Esophagus muscularis mucosa (tissue), 4 donors: ENCODE results near the gene MRPL41. TPM values are rescaled to one million over a fixed set of nuclear protein-coding genes. Genes with fewer than 3 reads are reported as not detected.
"Not testable (repeated sequence)": the region's sequence is repeated elsewhere in the genome, so short reads cannot be mapped to it uniquely, and the experiment has no call there.

ENCODE experiments used
- DNase-seq: peaks from one replicate; pipeline ENCODE4 v3.0.0-alpha.2; 2017; ENCODE audit errors: extremely low spot score
- H3K27ac ChIP-seq, 4 donors: fragments of 200-600 bp; sonication (generic); replicated peaks in 1 of 4; 1 replicate in 3 of 4; 2 replicates in 1 of 4; pipeline ENCODE4 v1.5.1; 2016 to 2019; ENCODE audit warnings: mild to moderate bottlenecking in 1 of 4
- H3K27me3 ChIP-seq, 4 donors: fragments of 200-600 bp; sonication (generic); one replicate each; pipeline versions ENCODE4 v1.5.1 to v1.6.0; 2016 to 2019
- H3K36me3 ChIP-seq, 4 donors: fragments of 200-600 bp; sonication (generic); one replicate each; pipeline ENCODE4 v1.5.1; 2016 to 2019
- H3K4me1 ChIP-seq, 4 donors: fragments of 200-600 bp; sonication (generic); one replicate each; pipeline ENCODE4 v1.5.1; 2016 to 2019
- H3K4me3 ChIP-seq, 4 donors: fragments of 200-600 bp; sonication (generic); 1 replicate in 2 of 4; 2 replicates in 2 of 4; pipeline ENCODE4 v1.5.1; 2016 to 2019; ENCODE audit warnings: mild to moderate bottlenecking in 4 of 4, moderate library complexity in 1 of 4
- H3K9me3 ChIP-seq, 4 donors: fragments of 200-600 bp; sonication (generic); 1 replicate in 3 of 4; 2 replicates in 1 of 4; pipeline ENCODE4 v1.5.1; 2016 to 2019
- CTCF ChIP-seq, 3 experiments: fragments of 200-600 bp in 2 of 3; fragments of 450-650 bp in 1 of 3; sonication (generic) in 2 of 3; IDR thresholded peaks; one replicate each; pipeline ENCODE4 v1.5.1; 2017 to 2019; ENCODE audit warnings: antibody characterized with exemption in 3 of 3, mild to moderate bottlenecking in 2 of 3, moderate library complexity in 1 of 3
- EP300 ChIP-seq: sonication (generic); formaldehyde crosslinking; IDR thresholded peaks from one replicate; pipeline ENCODE4 v1.6.1; 2017; ENCODE audit warnings: antibody characterized with exemption
- POLR2A ChIP-seq: fragments of 450-650 bp; IDR thresholded peaks from one replicate; pipeline ENCODE4 v1.6.1; 2017; ENCODE audit warnings: antibody characterized with exemption, moderate library complexity, mild to moderate bottlenecking, low read depth
- POLR2AphosphoS5 ChIP-seq, 2 donors: sonication (generic); formaldehyde crosslinking; IDR thresholded peaks; one replicate each; pipeline ENCODE4 v1.6.1; 2017; ENCODE audit warnings: antibody characterized with exemption in 2 of 2
- WGBS: methylation state at CpG from one replicate; pipeline ENCODE4 v1.1.5; 2018; 5-methylcytosine and 5-hydroxymethylcytosine counted together
- intact Hi-C: fragments of 100-400 bp; cut with DNase I; formaldehyde crosslinking; loops from one replicate; pipeline ENCODE4 v1.15.1; 2023
- total RNA-seq, 4 donors: library from RNA; depleted of rRNA; stranded (reverse); fragments of >200 nt; gene quantifications; one replicate each; pipeline versions ENCODE4 v1.1.0 to v1.2.1, GENCODE V29; 2016

Gene MRPL41
- total RNA-seq, 4 donors from 2014 or later = 59.8 to 83.8 (median 78.2) TPM

- Histone ChIP-seq H3K4me1 (peaks cover 13 to 57% (median 50%) of the 10 kb centered on the region in 4 donors), H3K27ac (peak overlapping the region; percentile 84 to 97 (median 94)), H3K27me3 (peaks cover 0 to 3% (median 0%) of the 10 kb centered on the region in 4 donors), H3K36me3 (peaks cover 0 to 40% (median 34%) of the 10 kb centered on the region in 4 donors), H3K9me3 (no peaks in the 10 kb centered on the region), H3K4me3 (peak overlapping the region; percentile 91 to 98 (median 94))
- WGBS = 40% methylated on average over 13 of the region's 58 CpGs
- no peak for DNase-seq
- intact Hi-C loops = no loop called here
- TF ChIP-seq POLR2AphosphoS5 (IDR thresholded peaks at IDR 0.05) (no peak), POLR2A (no peak), EP300 (no peak), CTCF (IDR thresholded peaks at IDR 0.05) (no peak)
Measured at GRCh38 chr9:137552022-137552768, 516 bp downstream of the MRPL41 start.

- H3K9me3 ChIP-seq, intact Hi-C loops, H3K4me3 ChIP-seq, H3K27ac ChIP-seq, DNase-seq, H3K27me3 ChIP-seq: not testable (repeated sequence)
- 88% methylated on average over 10 of the region's 10 CpGs for WGBS
- H3K36me3 ChIP-seq = peaks cover 10 to 55% (median 49%) of the 10 kb centered on the region in 4 donors
- H3K4me1 ChIP-seq = peaks cover 10 to 49% (median 47%) of the 10 kb centered on the region in 4 donors
Measured at GRCh38 chr9:137553654-137554053, 2.0 kb downstream of the MRPL41 start.

- intact Hi-C loops = no loop called here
- 86% methylated on average over 1 of the region's 1 CpG for WGBS
Measured at GRCh38 chr9:137554349-137554748, 2.7 kb downstream of the MRPL41 start.

GRCh38 chr9:137555179-137555578 is 3.5 kb downstream of the MRPL41 start:
- H3K27me3 ChIP-seq = peaks cover 0 to 3% (median 0%) of the 10 kb centered on the region in 4 donors
- H3K27ac ChIP-seq = no peak overlapping the region
- no peak overlapping the region for H3K4me3 ChIP-seq
- intact Hi-C loops = no loop called here
- H3K36me3 ChIP-seq = peaks cover 11 to 67% (median 57%) of the 10 kb centered on the region in 4 donors
- peaks cover 7 to 42% (median 32%) of the 10 kb centered on the region in 4 donors for H3K4me1 ChIP-seq
- 89% methylated on average over 10 of the region's 10 CpGs for WGBS
- H3K9me3 ChIP-seq = no peaks in the 10 kb centered on the region
- no peak for DNase-seq
- no peak for TF ChIP-seq CTCF (IDR thresholded peaks at IDR 0.05)

More at GRCh38 chr9:137554349-137554748, 2.7 kb downstream of the MRPL41 start:
- H3K27ac ChIP-seq = no peak overlapping the region
- no peak for DNase-seq
- no peak overlapping the region for H3K4me3 ChIP-seq
- H3K27me3 ChIP-seq = peaks cover 0 to 3% (median 0%) of the 10 kb centered on the region in 4 donors
- H3K36me3 ChIP-seq = peaks cover 11 to 58% (median 51%) of the 10 kb centered on the region in 4 donors
- H3K9me3 ChIP-seq = no peaks in the 10 kb centered on the region
- TF ChIP-seq POLR2AphosphoS5 (IDR thresholded peaks at IDR 0.05) (no peak), POLR2A (no peak), CTCF (IDR thresholded peaks at IDR 0.05) (no peak), EP300 (no peak)
- peaks cover 7 to 49% (median 40%) of the 10 kb centered on the region in 4 donors for H3K4me1 ChIP-seq

GRCh38 chr9:137556069-137556838 is 4.6 kb downstream of the MRPL41 start:
- intact Hi-C loops = no loop called here
- Histone ChIP-seq H3K27ac (peak overlapping the region; percentile 1 to 60 (median 42)), H3K4me1 (peaks cover 7 to 31% (median 24%) of the 10 kb centered on the region in 4 donors), H3K36me3 (peaks cover 11 to 69% (median 58%) of the 10 kb centered on the region in 4 donors), H3K4me3 (no peak overlapping the region), H3K27me3 (peaks cover 0 to 3% (median 0%) of the 10 kb centered on the region in 4 donors), H3K9me3 (no peaks in the 10 kb centered on the region)
- DNase-seq = no peak
- no peak for TF ChIP-seq CTCF (IDR thresholded peaks at IDR 0.05)
- TF ChIP-seq POLR2AphosphoS5 (IDR thresholded peaks at IDR 0.05) = peak in 1 of 2 donors; percentile 7
- TF ChIP-seq EP300 = no peak
- no peak for TF ChIP-seq POLR2A
- WGBS = 64% methylated on average over 18 of the region's 24 CpGs
